T-helper 17 cell (primary cell): Measurements from ENCODE around the gene COL6A2. TPM values are rescaled to one million over a fixed set of nuclear protein-coding genes. Genes with fewer than 3 reads are reported as not detected.
A peak's percentile ranks its signal among the peaks of the same experiment; 100 is the strongest.
"Not testable (repeated sequence)": the region's sequence is repeated elsewhere in the genome, so short reads cannot be mapped to it uniquely, and the experiment has no call there.

ENCODE experiments used
- ATAC-seq: fragments of 150-1000 bp; cut with Tn5 transposase; 2 replicates; pipeline ENCODE4 v1.10.0; 2021; ENCODE audit warnings: mild to moderate bottlenecking, moderate library complexity
- DNase-seq, 3 donors: peaks; one replicate each; pipeline versions ENCODE4 v3.0.0 to v3.0.0-alpha.2; 2020 to 2021
- H3K9me3 ChIP-seq: one replicate; pipeline ENCODE4 v1.7.0; 2013; ENCODE audit warnings: low read length, mild to moderate bottlenecking; ENCODE audit not compliant: control insufficient read depth, poor library complexity, severe bottlenecking
- H3K27ac Mint-ChIP-seq: one replicate; pipeline ENCODE4 v1.8.0; 2022; ENCODE audit warnings: mild to moderate bottlenecking, moderate library complexity, mixed read lengths
- H3K27me3 Mint-ChIP-seq: one replicate; pipeline ENCODE4 v1.8.0; 2022; ENCODE audit warnings: mixed read lengths
- H3K36me3 Mint-ChIP-seq: one replicate; pipeline ENCODE4 v1.8.0; 2022; ENCODE audit warnings: low read depth, mixed read lengths
- H3K4me1 Mint-ChIP-seq: one replicate; pipeline ENCODE4 v1.8.0; 2022; ENCODE audit warnings: mild to moderate bottlenecking, mixed read lengths
- H3K4me3 Mint-ChIP-seq: one replicate; pipeline ENCODE4 v1.8.0; 2022; ENCODE audit warnings: mild to moderate bottlenecking, moderate library complexity, mixed read lengths
- total RNA-seq, 4 donors: library from RNA in 2 of 4; stranded (reverse) in 2 of 4; gene quantifications; one replicate each; pipeline ENCODE4 v1.2.3 and lab custom pipeline; 2022 to 2026

COL6A2 gene
- total RNA-seq, 2 donors from 2014 or later: 15.1 to 19.8 TPM

DNA sequence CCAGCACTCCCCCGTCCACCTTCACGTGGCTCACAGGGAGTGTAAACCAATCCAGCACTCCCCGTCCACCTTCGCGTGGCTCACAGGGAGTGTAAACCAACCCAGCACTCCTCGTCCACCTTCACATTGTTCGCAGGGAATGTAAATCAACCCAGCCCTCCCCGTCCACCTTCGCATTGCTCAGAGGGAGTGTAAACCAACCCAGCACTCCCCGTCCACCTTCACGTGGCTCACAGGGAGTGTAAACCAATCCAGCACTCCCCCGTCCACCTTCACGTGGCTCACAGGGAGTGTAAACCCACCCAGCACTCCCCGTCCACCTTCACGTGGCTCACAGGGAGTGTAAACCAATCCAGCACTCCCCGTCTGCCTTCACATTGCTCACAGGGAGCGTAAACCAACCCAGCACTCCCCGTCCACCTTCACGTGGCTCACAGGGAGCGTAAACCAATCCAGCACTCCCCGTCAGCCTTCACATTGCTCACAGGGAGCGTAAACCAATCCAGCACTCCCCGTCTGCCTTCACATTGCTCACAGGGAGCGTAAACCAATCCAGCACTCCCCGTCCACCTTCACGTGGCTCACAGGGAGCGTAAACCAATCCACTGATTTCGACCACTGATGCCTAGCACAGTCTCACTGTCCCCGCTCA is 42.6 kb downstream of the COL6A2 start:
- not testable (repeated sequence) for H3K9me3 ChIP-seq, H3K4me3 Mint-ChIP-seq, H3K27ac Mint-ChIP-seq, ATAC-seq, H3K4me1 Mint-ChIP-seq, DNase-seq, H3K36me3 Mint-ChIP-seq
- H3K27me3 Mint-ChIP-seq: peaks cover 12% of the 10 kb centered on the region

DNA sequence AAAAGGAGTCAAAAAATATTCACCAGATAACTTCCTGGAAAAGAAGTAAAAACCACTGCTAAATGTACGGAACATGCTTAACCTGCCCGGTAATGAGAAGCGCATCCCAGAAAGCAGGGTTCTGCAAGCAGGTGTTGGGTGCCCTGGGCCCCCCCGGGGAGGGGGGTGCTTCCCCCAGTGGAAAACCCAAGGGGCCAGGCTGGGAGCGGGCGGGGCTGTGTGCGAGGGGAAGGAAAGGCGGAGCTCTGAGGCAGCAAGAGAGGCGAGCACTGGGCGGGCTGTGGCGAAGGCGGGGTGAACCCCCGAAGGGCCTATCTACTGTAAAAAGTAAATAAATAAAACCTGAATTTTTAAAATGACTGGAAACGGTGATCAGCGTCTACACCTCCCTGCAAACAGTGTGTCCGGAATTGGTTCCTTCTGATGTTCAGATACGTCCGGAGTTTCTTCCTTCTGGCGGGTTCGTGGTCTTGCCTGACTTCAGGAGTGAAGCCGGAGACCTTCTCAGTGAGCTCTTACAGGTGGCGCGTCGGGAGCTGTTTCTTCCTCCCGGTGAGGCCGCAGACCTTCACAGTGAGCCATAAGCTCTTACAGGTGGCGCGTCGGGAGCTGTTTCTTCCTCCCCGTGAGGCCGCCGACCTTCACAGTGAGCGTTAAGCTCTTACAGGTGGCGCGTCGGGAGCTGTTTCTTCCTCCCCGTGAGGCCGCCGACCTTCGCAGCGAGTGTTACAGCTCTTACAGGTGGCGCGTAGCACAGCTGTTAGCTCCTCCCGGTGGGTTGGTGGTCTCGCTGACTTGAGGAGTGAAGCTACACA is 44.1 kb downstream of the COL6A2 start:
- ATAC-seq (no peak), DNase-seq (no peak)
- Mint-ChIP-seq H3K27me3 (peaks cover 4% of the 10 kb centered on the region), H3K4me3 (no peak overlapping the region), H3K4me1 (peaks cover 7% of the 10 kb centered on the region), H3K27ac (no peak overlapping the region), H3K36me3 (no peaks in the 10 kb centered on the region)
- no peaks in the 10 kb centered on the region for H3K9me3 ChIP-seq

DNA sequence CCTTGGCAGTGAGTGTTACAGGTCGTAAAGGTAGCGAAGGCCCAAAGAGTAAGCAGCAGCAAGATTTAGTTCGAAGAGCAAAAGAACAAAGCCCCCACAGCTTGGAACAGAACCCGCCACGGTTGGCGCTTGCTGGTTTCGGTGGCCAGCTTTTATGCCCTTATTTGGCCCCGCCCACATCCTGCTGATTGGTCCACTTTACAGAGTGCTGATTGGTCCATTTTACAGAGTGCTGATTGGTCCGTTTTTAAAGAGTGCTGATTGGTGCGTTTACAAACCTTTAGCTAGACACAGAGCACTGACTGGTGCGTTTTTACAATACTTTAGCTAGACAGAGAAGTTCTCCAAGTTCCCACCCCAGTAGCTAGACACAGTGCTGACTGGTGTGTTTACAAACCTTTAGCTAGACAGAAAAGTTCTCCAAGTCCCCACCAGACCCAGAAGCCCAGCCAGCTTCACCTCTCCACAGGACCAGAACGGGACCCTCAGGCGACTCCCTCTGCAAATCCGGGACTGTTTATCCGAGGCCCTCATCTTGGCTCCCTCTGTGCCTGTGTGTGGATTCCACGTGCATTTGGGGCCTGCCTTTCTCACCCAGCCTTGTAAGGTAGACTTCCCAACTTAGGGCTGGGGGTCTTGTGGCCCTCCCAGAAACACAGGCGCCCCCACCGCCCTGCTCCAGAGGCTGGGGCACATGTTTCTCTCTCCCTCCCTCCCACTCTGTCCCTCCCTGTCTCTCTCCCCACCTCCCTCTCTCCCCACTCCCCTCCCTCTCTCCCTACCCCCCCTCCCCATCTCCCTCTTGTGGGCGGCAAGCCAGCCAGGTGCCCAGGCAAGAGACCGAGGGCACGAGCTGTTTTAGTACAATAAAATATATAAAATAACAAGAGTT is 44.9 kb downstream of the COL6A2 start:
- DNase-seq: no peak
- H3K27me3 Mint-ChIP-seq: peaks cover 2% of the 10 kb centered on the region
- peak overlapping the region; percentile 94 for H3K27ac Mint-ChIP-seq

DNA sequence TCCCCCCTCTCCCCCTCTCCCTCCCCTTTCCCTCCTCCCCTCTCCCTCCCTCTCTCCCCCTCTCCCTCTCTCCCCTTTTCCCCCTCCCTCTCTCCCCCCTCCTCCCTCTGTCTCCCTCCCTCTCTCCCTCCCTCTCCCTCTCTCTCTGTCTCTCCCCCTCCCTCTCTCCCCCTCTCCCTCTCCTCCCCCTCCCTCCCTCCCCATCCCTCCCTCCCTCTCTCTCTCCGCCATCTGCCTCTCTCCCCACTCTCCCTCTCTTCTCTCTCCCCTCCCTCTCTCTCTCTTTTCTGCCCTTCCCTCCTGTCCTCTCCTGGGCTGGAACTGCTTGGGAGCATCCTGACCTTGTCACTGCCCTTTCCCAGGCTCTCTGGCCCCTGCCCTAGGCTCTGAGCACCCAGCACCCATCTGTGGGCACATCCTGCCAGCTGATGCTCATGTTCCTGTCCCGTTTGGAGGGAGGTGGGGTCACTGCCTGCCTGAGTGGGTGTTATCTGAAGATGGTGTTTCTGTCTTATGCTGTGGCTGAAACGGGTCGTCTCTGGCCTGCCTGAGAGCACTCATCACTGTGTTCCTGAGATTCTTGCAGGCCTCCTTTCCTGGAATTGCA is 46.7 kb downstream of the COL6A2 start:
- Mint-ChIP-seq H3K4me1 (peaks cover 7% of the 10 kb centered on the region), H3K4me3 (peak overlapping the region; percentile 89), H3K36me3 (no peaks in the 10 kb centered on the region), H3K27ac (peak overlapping the region; percentile 94), H3K27me3 (no peaks in the 10 kb centered on the region)
- H3K9me3 ChIP-seq: no peaks in the 10 kb centered on the region
- ATAC-seq: no peak
- DNase-seq: no peak

More for the DNA sequence above, 44.9 kb downstream of the COL6A2 start:
- no peaks in the 10 kb centered on the region for H3K9me3 ChIP-seq
- Mint-ChIP-seq H3K36me3 (no peaks in the 10 kb centered on the region), H3K4me3 (no peak overlapping the region), H3K4me1 (peaks cover 7% of the 10 kb centered on the region)
- no peak for ATAC-seq

DNA sequence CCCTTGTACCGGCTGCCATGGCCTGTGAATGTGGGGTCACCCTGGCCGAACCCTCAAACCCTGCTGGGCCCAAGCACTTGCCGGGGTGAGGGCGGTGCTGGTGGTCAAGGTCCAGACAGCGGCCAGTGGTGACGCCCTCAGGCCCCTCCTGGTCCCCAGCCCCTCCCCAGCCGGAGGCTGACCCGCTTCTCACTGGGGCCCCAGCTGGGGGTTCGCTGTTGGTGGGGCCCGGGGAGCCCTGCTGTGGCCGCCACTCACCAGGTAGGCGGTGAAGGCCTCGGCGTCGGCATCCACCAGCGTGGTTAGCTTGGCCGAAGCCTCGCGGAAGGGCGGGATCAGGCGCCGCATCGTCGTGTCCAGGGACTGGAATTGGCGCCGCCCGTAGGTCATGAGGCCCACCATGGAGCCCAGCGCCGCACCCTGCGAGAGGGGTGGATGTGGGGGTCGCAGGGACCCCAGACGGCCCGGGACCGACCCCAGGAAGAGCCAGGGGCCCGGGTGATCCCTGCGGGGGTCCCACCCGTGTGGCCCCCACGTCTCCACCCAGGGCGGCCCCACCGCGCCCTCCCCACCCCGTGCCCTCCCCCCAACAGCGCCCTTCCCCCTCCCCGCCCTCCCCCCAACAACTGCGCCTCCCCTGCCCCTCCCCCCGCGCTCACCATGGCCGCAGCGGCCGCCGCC is 47.4 kb downstream of the COL6A2 start:
- ATAC-seq (no peak), DNase-seq (no peak)
- no peak overlapping the region for H3K27ac Mint-ChIP-seq
- no peaks in the 10 kb centered on the region for H3K9me3 ChIP-seq
- H3K36me3 Mint-ChIP-seq: no peaks in the 10 kb centered on the region
- peaks cover 7% of the 10 kb centered on the region for H3K4me1 Mint-ChIP-seq
- no peak overlapping the region for H3K4me3 Mint-ChIP-seq
- H3K27me3 Mint-ChIP-seq: no peaks in the 10 kb centered on the region

DNA sequence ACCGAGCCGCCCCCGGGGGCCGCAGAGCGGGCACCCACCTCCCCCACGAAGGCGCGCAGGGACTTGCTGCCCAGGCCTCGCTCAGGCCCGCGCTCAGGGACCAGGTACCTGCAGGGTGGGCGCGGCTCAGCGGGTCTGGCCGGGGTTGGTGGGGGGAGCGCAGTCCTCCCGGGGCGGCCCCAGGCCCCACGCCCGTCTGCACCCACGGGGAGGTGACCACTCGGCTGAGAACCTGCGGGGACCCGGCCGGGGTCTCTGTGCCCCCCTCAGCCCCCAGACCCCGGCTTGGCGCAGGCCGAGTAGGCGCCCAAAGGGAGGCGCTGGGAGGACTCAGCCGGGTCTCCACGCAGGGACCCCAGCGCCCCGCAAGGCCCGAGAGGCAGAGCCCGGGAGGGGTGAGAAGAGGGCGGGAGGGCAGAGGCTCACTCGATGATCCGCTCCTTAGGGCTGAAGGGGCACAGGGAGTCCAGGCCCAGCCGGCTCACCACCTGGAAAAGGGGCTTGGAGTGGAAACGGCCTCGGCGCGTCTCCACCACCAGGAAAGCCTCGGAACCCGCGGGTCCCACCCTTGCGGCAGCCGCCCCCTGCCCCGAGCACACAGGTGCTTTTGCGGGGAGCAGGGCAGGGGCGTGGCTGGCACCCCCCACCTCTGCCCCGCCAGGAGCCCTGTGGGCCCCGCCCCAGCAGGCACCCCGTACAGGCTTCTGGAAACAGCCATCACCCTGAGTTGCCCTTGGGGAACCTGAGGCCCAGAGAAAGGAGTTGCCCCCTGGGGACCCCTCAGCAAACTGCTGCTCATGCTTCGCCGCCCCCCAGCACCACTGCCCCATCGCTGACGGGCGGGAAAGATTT is 48.2 kb downstream of the COL6A2 start:
- H3K4me3 Mint-ChIP-seq: no peak overlapping the region
- H3K4me1 Mint-ChIP-seq: peaks cover 7% of the 10 kb centered on the region
- no peak overlapping the region for H3K27ac Mint-ChIP-seq
- DNase-seq: peak in 1 of 3 donors; percentile 6
- no peaks in the 10 kb centered on the region for H3K9me3 ChIP-seq
- ATAC-seq: no peak
- no peaks in the 10 kb centered on the region for H3K27me3 Mint-ChIP-seq
- no peaks in the 10 kb centered on the region for H3K36me3 Mint-ChIP-seq

DNA sequence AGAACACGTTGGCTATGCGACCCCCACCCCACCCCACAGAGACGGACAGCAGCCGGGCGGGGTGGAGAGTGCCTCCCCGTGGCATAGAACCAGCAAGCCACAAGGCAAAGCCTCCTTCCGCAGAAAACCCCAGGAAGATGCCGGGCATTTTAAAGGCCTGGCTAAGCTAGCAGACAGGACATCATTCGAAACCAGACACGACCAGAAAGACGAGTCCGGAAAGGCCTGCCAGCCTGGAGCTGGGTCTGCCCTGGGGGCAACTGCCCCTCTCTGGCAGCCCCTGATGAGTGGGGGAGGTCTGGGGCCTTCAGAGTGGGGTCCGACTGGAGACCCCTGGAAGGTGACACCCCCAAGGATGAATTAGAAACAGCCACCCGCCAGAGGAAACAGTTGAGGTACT is 48.9 kb downstream of the COL6A2 start:
- no peaks in the 10 kb centered on the region for H3K9me3 ChIP-seq
- Mint-ChIP-seq H3K4me3 (no peak overlapping the region), H3K27me3 (no peaks in the 10 kb centered on the region), H3K27ac (no peak overlapping the region), H3K4me1 (peaks cover 7% of the 10 kb centered on the region), H3K36me3 (no peaks in the 10 kb centered on the region)
- ATAC-seq: no peak
- DNase-seq: peak in 2 of 3 donors; percentile 4 to 6

DNA sequence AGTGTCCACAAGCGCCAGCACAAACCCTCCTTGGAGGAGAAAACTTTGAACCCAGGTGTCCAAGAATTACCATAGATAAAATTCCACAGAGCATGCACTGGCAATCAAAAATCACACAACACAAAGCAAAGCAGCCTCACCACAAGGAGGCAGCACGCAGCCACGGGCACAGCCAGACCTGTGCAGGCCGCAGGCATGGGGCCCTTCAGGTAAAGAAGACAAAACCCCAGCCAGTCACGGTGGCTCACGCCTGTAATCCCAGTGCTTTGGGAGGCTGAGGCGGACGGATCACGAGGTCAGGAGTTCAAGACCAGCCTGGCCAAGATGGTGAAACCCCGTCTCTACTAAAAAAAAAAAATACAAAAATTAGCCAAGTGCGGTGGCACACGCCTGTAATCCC is 49.5 kb downstream of the COL6A2 start:
- not testable (repeated sequence) for H3K4me3 Mint-ChIP-seq, H3K36me3 Mint-ChIP-seq, H3K27ac Mint-ChIP-seq, H3K4me1 Mint-ChIP-seq, H3K9me3 ChIP-seq, H3K27me3 Mint-ChIP-seq
- DNase-seq (peak; percentile 11 to 42 (median 12)), ATAC-seq (peak; percentile 38)

DNA sequence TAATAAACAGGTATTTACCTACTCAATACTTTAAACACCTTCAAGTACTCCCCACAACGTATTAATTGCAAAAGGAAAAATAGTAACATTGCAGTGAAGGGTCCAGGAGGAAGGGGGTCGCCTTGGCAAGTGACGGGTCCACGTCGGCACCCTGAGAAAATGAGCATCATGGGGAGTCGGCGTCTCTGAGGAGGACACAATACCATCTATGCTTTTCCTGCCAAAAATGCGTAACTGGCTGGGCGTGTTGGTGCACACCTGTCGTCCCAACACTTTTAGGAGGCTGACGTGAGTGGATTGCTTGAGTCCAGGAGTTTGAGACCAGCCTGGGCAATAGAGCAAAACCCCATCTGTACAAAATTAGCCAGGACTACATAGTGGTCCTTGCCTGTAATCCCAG is 50.2 kb downstream of the COL6A2 start:
- H3K27me3 Mint-ChIP-seq: no peaks in the 10 kb centered on the region
- ATAC-seq: no peak
- H3K36me3 Mint-ChIP-seq: no peaks in the 10 kb centered on the region

DNA sequence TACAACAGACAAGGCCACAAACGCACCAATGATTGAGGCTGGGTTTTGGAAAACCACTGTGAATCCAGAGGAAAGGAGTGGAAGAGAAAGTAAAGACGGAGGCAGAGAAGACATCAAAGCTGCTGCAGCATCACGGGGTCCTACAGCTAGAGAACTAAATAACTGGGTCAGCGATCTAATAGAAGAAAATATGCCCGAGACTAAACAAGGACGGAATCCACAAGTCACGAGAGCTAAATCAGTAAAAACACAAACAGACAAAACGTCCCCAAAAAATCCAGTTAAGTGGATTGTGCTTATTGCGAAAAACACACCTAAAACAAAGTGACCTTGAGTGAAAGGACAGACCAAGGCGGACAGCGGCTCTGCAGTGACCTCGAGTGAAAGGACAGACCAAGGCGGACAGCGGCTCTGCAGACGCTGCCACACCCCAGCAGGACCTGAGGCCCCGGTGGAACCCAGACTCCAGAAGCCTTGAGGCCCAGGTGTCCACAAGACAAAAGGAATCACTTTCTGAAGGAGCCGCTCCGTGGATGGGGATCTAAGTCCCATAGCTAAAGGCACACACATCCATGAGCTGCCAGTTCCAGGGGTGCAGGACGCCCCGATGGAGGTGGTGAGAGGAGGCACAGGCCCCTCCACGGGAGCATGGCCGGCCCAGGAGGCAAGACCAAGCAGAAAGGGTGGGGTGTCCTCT is 51.4 kb downstream of the COL6A2 start:
- no peak overlapping the region for H3K4me3 Mint-ChIP-seq
- DNase-seq (peak in 1 of 3 donors; percentile 4), ATAC-seq (no peak)
- H3K27me3 Mint-ChIP-seq: no peaks in the 10 kb centered on the region
- peak overlapping the region; percentile 37 for H3K27ac Mint-ChIP-seq
- H3K4me1 Mint-ChIP-seq: peaks cover 3% of the 10 kb centered on the region
- no peaks in the 10 kb centered on the region for H3K9me3 ChIP-seq
- no peaks in the 10 kb centered on the region for H3K36me3 Mint-ChIP-seq

More for the DNA sequence above, 50.2 kb downstream of the COL6A2 start:
- no peak for DNase-seq
- no peaks in the 10 kb centered on the region for H3K9me3 ChIP-seq
- H3K27ac Mint-ChIP-seq: no peak overlapping the region
- H3K4me1 Mint-ChIP-seq: peaks cover 7% of the 10 kb centered on the region
- no peak overlapping the region for H3K4me3 Mint-ChIP-seq

DNA sequence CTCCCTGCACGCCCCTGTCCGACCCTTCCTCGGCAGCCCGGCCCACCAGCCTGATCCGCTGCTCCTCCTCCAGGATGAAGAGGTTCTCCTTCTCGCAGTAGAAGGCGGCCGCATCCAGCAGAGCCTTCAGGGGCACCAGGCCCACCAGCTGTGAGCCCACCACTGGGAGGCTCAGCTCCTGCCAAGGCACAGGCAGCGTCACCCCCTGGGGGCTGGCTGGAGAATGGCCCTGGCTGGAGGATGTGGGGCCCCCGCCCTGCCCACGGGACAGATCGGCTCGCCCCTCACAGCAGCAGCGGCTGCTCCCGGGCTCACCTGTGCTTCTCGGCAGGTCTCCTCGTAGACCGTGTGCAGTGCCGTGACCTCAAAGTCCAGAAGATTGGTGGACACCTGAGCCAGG is 52.2 kb downstream of the COL6A2 start:
- H3K27me3 Mint-ChIP-seq: no peaks in the 10 kb centered on the region
- H3K36me3 Mint-ChIP-seq: no peaks in the 10 kb centered on the region
- H3K4me1 Mint-ChIP-seq: no peaks in the 10 kb centered on the region
- ATAC-seq (no peak), DNase-seq (peak in 1 of 3 donors; percentile 5)
- H3K27ac Mint-ChIP-seq: no peak overlapping the region
- no peaks in the 10 kb centered on the region for H3K9me3 ChIP-seq
- H3K4me3 Mint-ChIP-seq: no peak overlapping the region
